ENCODE measurements around the gene NCF2.
"Not testable (repeated sequence)": the region's sequence is repeated elsewhere in the genome, so short reads cannot be mapped to it uniquely, and the experiment has no call there.

Gene NCF2

DNA sequence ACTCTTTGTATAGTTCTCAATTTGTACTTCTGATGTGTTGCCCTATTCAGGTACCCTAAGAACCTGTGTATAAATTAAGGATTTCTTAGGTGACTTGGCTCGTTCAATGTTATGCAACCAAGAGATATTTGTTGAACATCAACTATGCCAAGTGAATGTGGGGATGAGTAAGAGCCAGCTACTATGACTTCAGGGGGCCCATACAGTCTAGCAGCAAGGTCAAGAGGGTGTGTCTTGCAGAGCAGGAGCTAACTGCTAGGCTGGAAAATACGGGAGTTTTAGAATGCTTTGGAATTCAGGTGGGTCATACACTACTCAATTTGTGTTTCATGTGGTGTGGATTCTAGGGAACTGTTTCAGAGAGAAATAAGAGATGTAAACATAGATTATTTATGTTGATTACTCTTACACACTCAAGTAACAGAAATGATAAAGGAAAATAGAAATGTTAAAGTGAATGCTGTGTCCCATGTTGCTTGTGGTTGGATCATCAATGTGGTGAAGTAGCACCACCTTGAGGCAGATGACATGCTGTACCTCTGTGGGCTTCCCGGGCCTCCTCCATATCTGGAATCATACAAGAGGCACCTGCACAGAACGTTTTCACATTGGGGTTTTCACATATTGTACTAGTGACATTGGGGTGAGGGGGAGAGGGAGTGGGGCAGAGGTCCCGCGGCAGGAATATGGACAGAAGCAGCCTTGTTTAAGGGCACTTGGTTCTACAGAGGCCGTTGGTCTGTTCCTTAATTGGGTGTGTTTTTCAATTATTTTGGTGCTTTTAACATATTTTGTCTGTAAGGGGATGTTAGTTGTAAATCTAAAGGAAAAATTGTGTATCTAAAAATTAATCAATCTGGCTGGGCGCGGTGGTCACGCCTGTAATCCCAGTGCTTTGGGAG, 32.9 kb upstream of the NCF2 start:
- DNase-seq (ENCODE audit: low read depth) = peak; percentile 84
- no peak overlapping the region for H3K4me3 ChIP-seq (ENCODE audit: low read depth, low read length)
- TF ChIP-seq, protein P1, sequence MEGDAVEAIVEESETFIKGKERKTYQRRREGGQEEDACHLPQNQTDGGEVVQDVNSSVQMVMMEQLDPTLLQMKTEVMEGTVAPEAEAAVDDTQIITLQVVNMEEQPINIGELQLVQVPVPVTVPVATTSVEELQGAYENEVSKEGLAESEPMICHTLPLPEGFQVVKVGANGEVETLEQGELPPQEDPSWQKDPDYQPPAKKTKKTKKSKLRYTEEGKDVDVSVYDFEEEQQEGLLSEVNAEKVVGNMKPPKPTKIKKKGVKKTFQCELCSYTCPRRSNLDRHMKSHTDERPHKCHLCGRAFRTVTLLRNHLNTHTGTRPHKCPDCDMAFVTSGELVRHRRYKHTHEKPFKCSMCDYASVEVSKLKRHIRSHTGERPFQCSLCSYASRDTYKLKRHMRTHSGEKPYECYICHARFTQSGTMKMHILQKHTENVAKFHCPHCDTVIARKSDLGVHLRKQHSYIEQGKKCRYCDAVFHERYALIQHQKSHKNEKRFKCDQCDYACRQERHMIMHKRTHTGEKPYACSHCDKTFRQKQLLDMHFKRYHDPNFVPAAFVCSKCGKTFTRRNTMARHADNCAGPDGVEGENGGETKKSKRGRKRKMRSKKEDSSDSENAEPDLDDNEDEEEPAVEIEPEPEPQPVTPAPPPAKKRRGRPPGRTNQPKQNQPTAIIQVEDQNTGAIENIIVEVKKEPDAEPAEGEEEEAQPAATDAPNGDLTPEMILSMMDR (conservative IDR thresholded peaks at IDR 0.05; ENCODE audit: low read depth, low read length) = peak; percentile 80

DNA sequence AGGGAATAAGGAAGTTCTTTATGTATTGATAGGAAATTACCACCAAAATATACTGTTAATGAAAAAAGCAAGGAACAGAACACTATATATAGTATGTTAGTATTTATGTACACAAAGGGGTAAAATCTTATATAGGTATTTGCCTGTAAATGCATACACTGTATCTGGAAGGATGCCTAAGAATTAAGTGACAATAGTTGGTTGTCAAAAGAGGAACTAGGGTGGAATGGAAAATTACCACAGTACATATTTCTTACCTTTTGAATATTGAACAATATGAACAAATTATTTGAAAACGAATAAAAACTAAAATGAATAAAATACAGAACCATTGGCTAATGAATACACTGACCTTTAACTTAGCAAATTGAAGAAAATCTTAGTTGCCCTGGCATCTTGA, 31.8 kb upstream of the NCF2 start:
- DNase-seq (ENCODE audit: low read depth) = no peak
- TF ChIP-seq, protein P1 (conservative IDR thresholded peaks at IDR 0.05; ENCODE audit: low read depth, low read length) = no peak
- no peak overlapping the region for H3K4me3 ChIP-seq (ENCODE audit: low read depth, low read length)

- TF ChIP-seq, protein P1 (conservative IDR thresholded peaks at IDR 0.05; ENCODE audit: low read depth, low read length) = no peak
- H3K4me3 ChIP-seq (ENCODE audit: low read depth, low read length) = no peak overlapping the region
- DNase-seq (ENCODE audit: low read depth) = no peak
These were observed 30.1 kb upstream of the NCF2 start for GRCh38 chr1:183620311-183620710.

DNA sequence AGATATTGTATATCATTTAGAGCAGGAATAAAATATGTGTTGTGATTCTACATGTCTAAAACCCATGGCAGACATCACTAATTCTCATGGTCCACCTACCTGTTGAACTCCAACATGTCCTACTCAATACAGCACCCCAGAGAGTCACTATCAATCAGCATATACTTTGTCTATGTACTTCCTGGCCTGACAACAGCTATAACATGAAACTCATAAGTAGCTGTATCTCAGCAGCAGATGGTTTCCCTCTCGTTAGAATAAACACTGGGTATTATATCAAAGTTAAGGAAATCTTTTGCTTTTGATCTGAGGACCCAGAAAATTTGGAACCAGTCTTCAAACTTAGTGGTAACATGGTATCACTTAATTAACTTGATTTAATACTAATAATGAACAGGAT, 29.5 kb upstream of the NCF2 start:
- DNase-seq (ENCODE audit: low read depth) = no peak
- H3K4me3 ChIP-seq (ENCODE audit: low read depth, low read length) = no peak overlapping the region
- TF ChIP-seq, protein P1 (conservative IDR thresholded peaks at IDR 0.05; ENCODE audit: low read depth, low read length) = no peak

GRCh38 chr1:183618202-183618601, 27.9 kb upstream of the NCF2 start:
- H3K4me3 ChIP-seq (ENCODE audit: low read depth, low read length); DNase-seq (ENCODE audit: low read depth): not testable (repeated sequence)

DNA sequence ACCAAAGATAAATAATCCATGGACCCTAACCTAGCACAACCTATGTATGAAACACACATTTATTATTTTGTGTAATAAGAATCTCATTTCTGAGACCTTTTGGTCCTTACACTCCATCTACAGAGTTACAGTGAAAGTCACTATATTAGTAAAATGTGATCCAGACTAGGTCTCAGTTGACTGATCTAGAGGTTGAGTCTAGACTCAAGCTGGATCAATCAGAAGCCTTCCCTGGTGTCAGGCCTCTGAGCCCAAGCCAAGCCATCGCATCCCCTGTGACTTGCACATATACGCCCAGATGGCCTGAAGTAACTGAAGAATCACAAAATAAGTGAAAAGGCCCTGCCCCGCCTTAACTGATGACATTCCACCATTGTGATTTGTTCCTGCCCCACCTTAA, 22.7 kb upstream of the NCF2 start:
- not testable (repeated sequence) for H3K4me3 ChIP-seq (ENCODE audit: low read depth, low read length); DNase-seq (ENCODE audit: low read depth)

DNA sequence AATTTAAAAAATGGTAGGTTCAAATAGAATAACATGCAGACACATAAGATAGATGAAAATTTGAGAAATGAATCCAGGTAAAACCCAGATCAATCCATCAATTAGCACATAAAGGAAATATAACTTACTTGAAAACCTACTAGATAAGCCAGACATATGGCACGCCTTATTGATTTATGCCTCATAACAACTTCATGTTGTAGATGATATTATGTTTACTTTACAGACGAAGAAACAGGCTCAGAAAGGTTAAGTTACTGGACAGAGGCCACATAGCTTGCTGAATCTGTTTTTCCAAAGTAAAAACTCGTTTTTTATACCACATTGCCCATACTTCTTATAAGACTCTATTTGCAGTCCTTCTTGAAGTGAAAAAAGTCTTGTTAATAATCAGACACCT, 22.1 kb upstream of the NCF2 start:
- TF ChIP-seq, protein P1 (conservative IDR thresholded peaks at IDR 0.05; ENCODE audit: low read depth, low read length) = no peak
- no peak for DNase-seq (ENCODE audit: low read depth)

DNA sequence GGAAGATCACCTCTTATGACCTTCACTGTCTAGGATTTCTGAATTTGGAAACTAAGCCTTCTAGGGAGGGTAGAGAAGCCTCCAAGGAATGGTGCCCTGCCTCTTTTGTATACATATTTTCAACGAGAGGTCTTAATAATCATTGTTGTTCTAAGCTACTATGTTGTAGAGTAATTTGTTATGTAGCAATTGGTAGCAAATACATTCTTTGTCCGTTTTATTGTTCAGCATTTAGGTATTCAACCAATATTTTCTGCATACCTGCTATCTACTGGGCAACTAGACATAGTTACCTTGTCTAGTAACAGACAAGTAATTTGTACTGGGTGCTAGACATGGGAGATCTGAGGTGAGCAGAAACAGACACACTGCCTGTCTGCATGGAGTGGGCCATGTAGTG, 20.8 kb upstream of the NCF2 start:
- TF ChIP-seq, protein P1 (conservative IDR thresholded peaks at IDR 0.05; ENCODE audit: low read depth, low read length) = no peak
- no peak overlapping the region for H3K4me3 ChIP-seq (ENCODE audit: low read depth, low read length)
- no peak for DNase-seq (ENCODE audit: low read depth)

More for the DNA sequence above, 22.1 kb upstream of the NCF2 start:
- H3K4me3 ChIP-seq (ENCODE audit: low read depth, low read length) = no peak overlapping the region
